ENCODE results near the gene MAP4K4.

- TF ChIP-seq CTCF (IDR thresholded peaks at IDR 0.05) (no peak), POLR2A (IDR thresholded peaks at IDR 0.05) (no peak)
Observed at GRCh38 chr2:101735166-101735533, 37.6 kb downstream of the MAP4K4 start.

Measured in thyroid gland (tissue), 4 donors.